Duodenal mucosa (tissue), 2 donors: ENCODE data around the gene TMED10.
"Not testable (repeated sequence)": the region's sequence is repeated elsewhere in the genome, so short reads cannot be mapped to it uniquely, and the experiment has no call there.

Experiments used
- H3K27ac ChIP-seq: one replicate; pipeline ENCODE4 v1.7.0; 2013; ENCODE audit warnings: low read depth, low read length
- H3K27me3 ChIP-seq, 2 donors: one replicate each; pipeline ENCODE4 v1.7.0; 2013; ENCODE audit warnings: low read length in 2 of 2, control low read depth in 1 of 2; ENCODE audit not compliant: insufficient read depth in 2 of 2, control insufficient read depth in 1 of 2
- H3K36me3 ChIP-seq, 2 donors: one replicate each; pipeline ENCODE4 v1.7.0; 2013; ENCODE audit warnings: low read length in 2 of 2, control low read depth in 1 of 2; ENCODE audit not compliant: insufficient read depth in 2 of 2, control insufficient read depth in 1 of 2
- H3K4me1 ChIP-seq, 2 donors: one replicate each; pipeline ENCODE4 v1.7.0; 2013; ENCODE audit warnings: low read length in 2 of 2, control low read depth in 1 of 2; ENCODE audit not compliant: insufficient read depth in 2 of 2, control insufficient read depth in 1 of 2
- H3K4me3 ChIP-seq, 2 donors: one replicate each; pipeline ENCODE4 v1.7.0; 2013; ENCODE audit warnings: low read length in 2 of 2, low read depth in 1 of 2
- H3K9ac ChIP-seq, 2 donors: one replicate each; pipeline ENCODE4 v1.7.0; 2013; ENCODE audit warnings: low read length in 2 of 2, low read depth in 1 of 2
- H3K9me3 ChIP-seq, 2 donors: one replicate each; pipeline ENCODE4 v1.7.0; 2013; ENCODE audit warnings: low read length in 2 of 2, control low read depth in 1 of 2; ENCODE audit not compliant: control insufficient read depth in 1 of 2

Gene TMED10

GRCh38 chr14:75134644-75135043 is 41.8 kb downstream of the TMED10 start:
- peaks cover 10 to 37% of the 10 kb centered on the region in 2 donors for H3K36me3 ChIP-seq
- H3K4me1 ChIP-seq, result peaks cover 18 to 27% of the 10 kb centered on the region in 2 donors
- no peak overlapping the region for H3K4me3 ChIP-seq
- H3K27me3 ChIP-seq, result no peaks in the 10 kb centered on the region
- no peak overlapping the region for H3K27ac ChIP-seq
- no peaks in the 10 kb centered on the region for H3K9me3 ChIP-seq
- no peak overlapping the region for H3K9ac ChIP-seq

DNA sequence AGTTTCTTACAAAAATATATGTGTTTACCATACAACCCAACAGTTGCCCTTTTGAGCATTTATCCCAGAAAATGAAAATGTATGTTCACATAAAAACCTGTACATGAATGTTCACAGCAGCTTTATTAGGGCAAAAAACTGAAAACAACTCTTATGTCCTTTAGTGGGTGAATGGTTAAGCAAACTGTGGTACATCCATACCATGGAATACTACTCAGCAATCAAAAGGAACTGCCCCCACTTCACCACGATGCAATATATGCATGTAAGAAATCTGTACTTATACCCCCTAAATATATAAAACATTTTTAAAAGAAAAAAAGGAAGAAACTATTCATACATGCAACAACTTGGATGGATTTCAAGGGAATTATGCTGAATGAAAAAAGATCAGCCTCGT is 42.8 kb downstream of the TMED10 start:
- Histone ChIP-seq H3K9me3 (no peaks in the 10 kb centered on the region), H3K9ac (no peak overlapping the region), H3K36me3 (peaks cover 10 to 37% of the 10 kb centered on the region in 2 donors), H3K27me3 (no peaks in the 10 kb centered on the region), H3K4me1 (peaks cover 14 to 25% of the 10 kb centered on the region in 2 donors), H3K27ac (no peak overlapping the region), H3K4me3 (no peak overlapping the region)

DNA sequence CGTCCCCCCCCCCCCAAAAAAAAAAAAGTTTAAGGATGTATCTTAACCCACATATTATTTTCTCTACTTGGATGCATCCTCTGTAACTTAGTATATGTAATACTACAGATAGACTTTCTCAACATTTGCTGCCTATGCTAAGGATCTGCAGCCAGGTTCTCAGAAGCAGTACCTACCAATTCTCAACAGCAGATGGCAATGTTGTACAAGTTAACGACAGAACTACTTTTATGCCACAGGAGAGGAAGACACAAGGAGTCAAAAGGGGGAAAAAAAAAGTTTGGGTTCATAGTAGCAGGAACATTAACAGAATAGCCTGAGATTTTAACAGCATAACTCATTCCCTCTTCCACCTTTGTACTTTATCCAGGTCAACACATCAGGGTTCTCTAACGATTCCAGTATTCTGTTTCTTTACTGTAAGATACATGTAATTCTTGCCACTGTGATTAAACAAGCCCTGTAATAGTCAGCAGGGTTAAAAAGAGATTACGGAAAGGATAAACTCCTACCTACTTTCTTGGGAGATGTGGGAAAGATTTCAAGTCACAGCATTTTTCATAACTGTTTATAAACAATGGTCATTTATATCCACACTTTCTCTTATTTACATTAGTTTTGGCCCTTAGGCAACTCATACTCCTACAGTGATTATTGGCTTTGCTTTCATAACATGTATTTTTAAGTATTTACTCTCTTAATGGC is 43.9 kb downstream of the TMED10 start:
- no peaks in the 10 kb centered on the region for H3K9me3 ChIP-seq
- peaks cover 15 to 21% of the 10 kb centered on the region in 2 donors for H3K4me1 ChIP-seq
- H3K27ac ChIP-seq, result no peak overlapping the region
- no peak overlapping the region for H3K4me3 ChIP-seq
- peaks cover 10 to 37% of the 10 kb centered on the region in 2 donors for H3K36me3 ChIP-seq
- no peaks in the 10 kb centered on the region for H3K27me3 ChIP-seq
- H3K9ac ChIP-seq, result peak overlapping the region in 1 of 2 donors; percentile 12

- no peak overlapping the region for H3K27ac ChIP-seq
- H3K9me3 ChIP-seq, result no peaks in the 10 kb centered on the region
- no peaks in the 10 kb centered on the region for H3K27me3 ChIP-seq
- peaks cover 23 to 24% of the 10 kb centered on the region in 2 donors for H3K4me1 ChIP-seq
- H3K36me3 ChIP-seq, result peaks cover 0 to 16% of the 10 kb centered on the region in 2 donors
- no peak overlapping the region for H3K9ac ChIP-seq
- no peak overlapping the region for H3K4me3 ChIP-seq
Measured at GRCh38 chr14:75128596-75128990, 47.8 kb downstream of the TMED10 start.

GRCh38 chr14:75127903-75128595 is 48.4 kb downstream of the TMED10 start:
- Histone ChIP-seq H3K27ac (no peak overlapping the region), H3K4me1 (peaks cover 23 to 24% of the 10 kb centered on the region in 2 donors), H3K4me3 (peak overlapping the region; percentile 62 to 89), H3K9me3 (no peaks in the 10 kb centered on the region), H3K27me3 (no peaks in the 10 kb centered on the region), H3K9ac (peak overlapping the region; percentile 39 to 83), H3K36me3 (peaks cover 0 to 11% of the 10 kb centered on the region in 2 donors)

DNA sequence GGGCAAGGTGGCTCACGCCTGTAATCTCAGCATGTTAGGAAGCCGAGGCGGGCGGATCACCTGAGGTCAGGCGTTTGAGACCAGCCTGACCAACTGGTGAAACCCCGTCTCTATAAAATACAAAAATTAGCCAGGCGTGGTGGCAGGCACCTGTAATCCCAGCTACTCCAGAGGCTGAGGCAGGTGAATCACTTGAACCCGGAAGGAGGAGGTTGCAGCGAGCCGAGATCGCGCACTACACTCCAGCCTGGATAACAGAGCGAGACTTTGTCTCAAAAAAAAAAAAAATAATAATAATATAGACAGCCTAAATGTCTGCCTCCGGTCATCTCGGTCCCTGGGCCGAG is 49.0 kb downstream of the TMED10 start:
- peaks cover 23 to 24% of the 10 kb centered on the region in 2 donors for H3K4me1 ChIP-seq
- H3K36me3 ChIP-seq, result peaks cover 0 to 10% of the 10 kb centered on the region in 2 donors
- H3K27me3 ChIP-seq, H3K9me3 ChIP-seq: not testable (repeated sequence)
- H3K4me3 ChIP-seq, result peak overlapping the region; percentile 82 to 89
- peak overlapping the region; percentile 94 for H3K27ac ChIP-seq
- peak overlapping the region; percentile 83 to 98 for H3K9ac ChIP-seq

- Histone ChIP-seq H3K9me3 (no peaks in the 10 kb centered on the region), H3K36me3 (peaks cover 0 to 7% of the 10 kb centered on the region in 2 donors), H3K9ac (peak within 1 kb of the TSS; percentile 83 to 98), H3K4me3 (peak within 1 kb of the TSS; percentile 82 to 89), H3K27me3 (no peaks in the 10 kb centered on the region), H3K27ac (peak within 1 kb of the TSS; percentile 94), H3K4me1 (peaks cover 23 to 24% of the 10 kb centered on the region in 2 donors)
Measured at GRCh38 chr14:75126679-75127473, 49.5 kb downstream of the TMED10 start, which contains the start of gene NEK9. TSS of gene NEK9 (minus strand) at chr14:75127048. CDS start at chr14:75126921, 127 bp downstream.

DNA sequence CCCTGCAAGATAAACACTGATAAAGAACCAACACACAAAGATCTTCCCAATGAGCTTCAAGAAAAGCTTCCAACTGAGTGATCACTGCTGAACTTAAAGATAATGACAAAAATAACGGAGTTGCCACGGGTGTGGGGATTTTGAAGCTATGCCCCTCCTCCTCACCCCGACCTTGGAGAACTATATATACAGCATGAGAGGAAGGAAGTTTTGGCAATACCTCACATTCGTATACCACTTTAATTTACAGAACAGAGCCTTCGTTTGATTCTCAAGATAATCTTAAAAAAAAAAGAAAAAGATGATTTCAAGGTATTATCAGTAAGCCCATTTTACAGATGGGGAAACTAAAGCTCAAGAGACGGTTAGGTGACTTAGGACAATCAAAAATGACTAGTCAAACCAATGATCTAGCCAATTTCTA is 50.3 kb downstream of the TMED10 start:
- Histone ChIP-seq H3K9ac (peak overlapping the region; percentile 83 to 98), H3K36me3 (no peaks in the 10 kb centered on the region), H3K4me3 (peak overlapping the region; percentile 82 to 89), H3K9me3 (no peaks in the 10 kb centered on the region), H3K27me3 (no peaks in the 10 kb centered on the region), H3K27ac (peak overlapping the region; percentile 94), H3K4me1 (peaks cover 23 to 24% of the 10 kb centered on the region in 2 donors)

DNA sequence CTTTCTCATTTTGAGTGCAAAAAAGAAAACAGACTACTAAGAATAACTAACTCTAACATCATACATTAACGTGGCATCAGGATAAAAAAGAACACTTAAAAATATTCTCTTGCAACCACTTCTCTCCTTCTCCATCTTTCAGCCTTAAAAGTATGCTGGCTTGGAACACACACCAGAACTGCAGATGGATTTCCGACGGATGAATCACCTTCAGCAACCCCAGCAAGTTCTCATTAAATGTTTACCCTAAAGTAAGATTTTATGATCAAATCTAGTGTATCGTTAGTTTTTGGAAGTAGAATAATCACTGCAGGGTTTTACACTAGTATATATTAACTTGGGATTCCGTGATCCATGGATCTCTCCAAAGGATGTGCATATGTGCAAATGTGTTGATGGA is 50.8 kb downstream of the TMED10 start:
- no peak overlapping the region for H3K27ac ChIP-seq
- H3K9me3 ChIP-seq, result no peaks in the 10 kb centered on the region
- H3K9ac ChIP-seq, result peak overlapping the region; percentile 83 to 98
- no peaks in the 10 kb centered on the region for H3K27me3 ChIP-seq
- H3K36me3 ChIP-seq, result no peaks in the 10 kb centered on the region
- peaks cover 23 to 24% of the 10 kb centered on the region in 2 donors for H3K4me1 ChIP-seq
- peak overlapping the region; percentile 82 to 89 for H3K4me3 ChIP-seq
